SK-N-SH (cell line): ENCODE data around the gene HECTD4. TPM values are rescaled to one million over a fixed set of nuclear protein-coding genes. Genes with fewer than 3 reads are reported as not detected.

Experiments
- CTCF ChIA-PET: fragments of 300-600, 350-600 bp; formaldehyde crosslinking; extraction: SDS; loops from one replicate; lab custom pipeline; 2021; lab: Yijun Ruan, JAX
- POLR2A ChIA-PET: fragments of 350-600 bp; sonication (Branson Sonifier 250); formaldehyde crosslinking; extraction: SDS; loops from one replicate; lab custom pipeline; 2020; ENCODE audit warnings: antibody characterized with exemption, inconsistent platforms; lab: Yijun Ruan, JAX
- DNase-seq: peaks from one replicate; pipeline ENCODE4 v3.0.0; 2012
- H2AFZ ChIP-seq: fragments of 200-600 bp; sonication (generic); 2 replicates; pipeline ENCODE4 v1.8.1; 2016; ENCODE audit warnings: antibody characterized with exemption, mild to moderate bottlenecking, low read depth
- H3F3A ChIP-seq: fragments of 200-600 bp; sonication (generic); replicated peaks from 2 replicates; pipeline ENCODE3; 2016; ENCODE audit warnings: antibody characterized with exemption, mild to moderate bottlenecking; ENCODE audit not compliant: insufficient read depth
- H3K27ac ChIP-seq, 2 experiments: fragments of 200-500 bp in 1 of 2; fragments of 200-600 bp in 1 of 2; sonication (Bioruptor generic) in 1 of 2; sonication (generic), shearing (Covaris generic) in 1 of 2; 2 replicates each; pipeline versions ENCODE4 v1.5.1 to v1.6.1; 2014 to 2016; ENCODE audit warnings: low read depth in 2 of 2, inconsistent platforms in 1 of 2, low read length in 1 of 2, mild to moderate bottlenecking in 1 of 2, mixed read lengths in 1 of 2
- H3K27me3 ChIP-seq: fragments of 200-600 bp; sonication (generic), shearing (Covaris generic); 2 replicates; pipeline ENCODE4 v1.6.1; 2016; ENCODE audit warnings: mixed run types; ENCODE audit not compliant: insufficient read depth
- H3K36me3 ChIP-seq, 2 experiments: fragments of 200-500 bp in 1 of 2; fragments of 200-600 bp in 1 of 2; sonication (Bioruptor generic) in 1 of 2; sonication (generic) in 1 of 2; replicated peaks in 1 of 2; 2 replicates each; pipeline versions ENCODE3 to v1.5.1; 2014 to 2016; ENCODE audit warnings: low read length in 1 of 2, mild to moderate bottlenecking in 1 of 2; ENCODE audit not compliant: insufficient read depth in 2 of 2, control insufficient read depth in 1 of 2
- H3K4me1 ChIP-seq, 2 experiments: fragments of 200-500 bp in 1 of 2; fragments of 200-600 bp in 1 of 2; sonication (Bioruptor generic) in 1 of 2; sonication (generic), shearing (Covaris generic) in 1 of 2; 2 replicates each; pipeline versions ENCODE4 v1.5.1 to v1.6.1; 2014 to 2016; ENCODE audit warnings: low read depth in 1 of 2, low read length in 1 of 2, mixed run types in 1 of 2; ENCODE audit not compliant: insufficient read depth in 2 of 2, control insufficient read depth in 1 of 2
- H3K4me2 ChIP-seq: fragments of 200-600 bp; sonication (generic), shearing (Covaris generic); 2 replicates; pipeline ENCODE4 v1.6.1; 2017; ENCODE audit warnings: mixed run types
- H3K4me3 ChIP-seq, 2 experiments: fragments of 200-500 bp in 1 of 2; fragments of 200-600 bp in 1 of 2; sonication (Bioruptor generic) in 1 of 2; sonication (generic), shearing (Covaris generic) in 1 of 2; 2 replicates each; pipeline versions ENCODE4 v1.5.1 to v1.8.1; 2014 to 2016; ENCODE audit warnings: low read depth in 2 of 2, inconsistent platforms in 1 of 2, low read length in 1 of 2, mild to moderate bottlenecking in 1 of 2, mixed read lengths in 1 of 2, moderate library complexity in 1 of 2
- H3K79me2 ChIP-seq: fragments of 200-600 bp; sonication (generic); 2 replicates; pipeline ENCODE4 v1.8.1; 2017; ENCODE audit warnings: mild to moderate bottlenecking; ENCODE audit not compliant: insufficient read depth
- H3K9ac ChIP-seq: fragments of 200-600 bp; sonication (generic); 2 replicates; pipeline ENCODE4 v1.6.1; 2017; ENCODE audit warnings: mixed run types
- H3K9me2 ChIP-seq: fragments of 200-600 bp; sonication (generic); 2 replicates; pipeline ENCODE4 v1.6.1; 2017; ENCODE audit warnings: mixed run types
- H3K9me3 ChIP-seq: fragments of 200-600 bp; sonication (generic); 2 replicates; pipeline ENCODE4 v1.6.1; 2017; ENCODE audit warnings: mixed run types, mild to moderate bottlenecking, moderate library complexity
- H4K20me1 ChIP-seq: fragments of 200-600 bp; sonication (generic); 2 replicates; pipeline ENCODE4 v1.6.1; 2017; ENCODE audit warnings: mild to moderate bottlenecking, mixed run types; ENCODE audit not compliant: insufficient read depth
- CHD2 ChIP-seq: fragments of 150-350 bp; IDR thresholded peaks from 2 replicates; pipeline ENCODE4 v1.6.1; 2018; ENCODE audit warnings: low read length; ENCODE audit not compliant: partially characterized antibody
- ELF1 ChIP-seq: IDR thresholded peaks from 2 replicates; pipeline ENCODE4 v1.4.0; 2012
- EP300 ChIP-seq, 2 experiments: IDR thresholded peaks; 2 replicates each; pipeline versions ENCODE4 v1.4.0 to v1.6.1; 2012; ENCODE audit warnings: borderline replicate concordance in 1 of 2, low read depth in 1 of 2, low read length in 1 of 2
- FOXM1 ChIP-seq: IDR thresholded peaks from 2 replicates; pipeline ENCODE4 v1.4.0; 2012; ENCODE audit warnings: low read depth, mild to moderate bottlenecking
- GATA2 ChIP-seq: sonication (generic); formaldehyde crosslinking; IDR thresholded peaks from 2 replicates; pipeline ENCODE4 v1.5.0; 2020; ENCODE audit warnings: mild to moderate bottlenecking, missing genetic modification reagents
- MXI1 ChIP-seq: IDR thresholded peaks from 2 replicates; pipeline ENCODE4 v1.6.1; 2012; ENCODE audit warnings: mild to moderate bottlenecking, low read depth, low read length, improper control_type of control experiment
- NRF1 ChIP-seq: IDR thresholded peaks from 2 replicates; pipeline ENCODE4 v1.6.1; 2012; ENCODE audit warnings: low read depth, mild to moderate bottlenecking, low read length
- PBX3 ChIP-seq: IDR thresholded peaks from 2 replicates; pipeline ENCODE4; 2012
- POLR2AphosphoS5 ChIP-seq: IDR thresholded peaks from 2 replicates; pipeline ENCODE4 v1.6.1; 2012; ENCODE audit warnings: low read depth, low read length
- RCOR1 ChIP-seq: fragments of 150-350 bp; IDR thresholded peaks from 2 replicates; pipeline ENCODE4 v1.6.1; 2017; ENCODE audit warnings: antibody characterized with exemption, low read length
- REST ChIP-seq: IDR thresholded peaks from 2 replicates; pipeline ENCODE4 v1.6.1; 2012; ENCODE audit warnings: mild to moderate bottlenecking, low read depth, low read length, moderate library complexity
- RFX5 ChIP-seq: IDR thresholded peaks from 2 replicates; pipeline ENCODE4 v1.6.1; 2012; ENCODE audit warnings: mild to moderate bottlenecking, improper control_type of control experiment, low read length
- SIN3A ChIP-seq: IDR thresholded peaks from 2 replicates; pipeline ENCODE4 v1.6.1; 2012; ENCODE audit warnings: low read depth, mild to moderate bottlenecking, low read length, moderate library complexity, borderline replicate concordance
- YY1 ChIP-seq: IDR thresholded peaks from 2 replicates; pipeline ENCODE4 v1.4.0; 2012; ENCODE audit warnings: low read depth, mild to moderate bottlenecking
- WGBS: methylation state at CpG from one replicate; pipeline ENCODE4 v1.1.6; 2017; ENCODE audit warnings: low lambda C conversion rate; 5-methylcytosine and 5-hydroxymethylcytosine counted together
- polyA plus RNA-seq, 3 experiments: library from polyadenylated mRNA; depleted of rRNA; stranded (reverse); fragments of >200 nt; gene quantifications; 2 replicates each; pipeline ENCODE4 v1.2.3, GENCODE V29; 2012

The HECTD4 gene
- polyA plus RNA-seq, 1 of the 3 experiments (the other 2 are of a cell fraction), result 14.6 TPM

GRCh38 chr12:112131686-112132085 lies 250.5 kb downstream of the HECTD4 start:
- 90% methylated on average over 1 of the region's 1 CpG for WGBS
- no peaks in the 10 kb centered on the region for H3K9me2 ChIP-seq
- ChIA-PET CTCF (interaction anchor here (0.6 kb wide), 1 partner anchor 287 kb away, joined by 3 read pairs; no protein-coding TSS in a partner anchor), POLR2A (no interaction called here)
- H3K27ac ChIP-seq, result 0 out of 4 replicates have a peak overlapping the region, but pooled peaks of 1 of the 2 experiments have one; percentile 65
- TF ChIP-seq ELF1 (no peak), GATA2 (CRISPR knock-in tag) (no peak), RFX5 (no peak), PBX3 (no peak), POLR2AphosphoS5 (no peak), REST (no peak), FOXM1 (no peak), EP300 (IDR thresholded peaks at IDR 0.05; ENCODE audit: borderline replicate concordance in 1 of 2, low read depth in 1 of 2, low read length in 1 of 2) (no peak), SIN3A (no peak), RCOR1 (no peak), NRF1 (no peak)
- no peak overlapping the region for H3K4me2 ChIP-seq
- no peak overlapping the region for H3K9ac ChIP-seq
- H2AFZ ChIP-seq, result no peak overlapping the region; the same call in 1 of the 2 replicates
- peaks cover 10 to 32% of the 10 kb centered on the region in 2 experiments for H3K36me3 ChIP-seq
- DNase-seq, result no peak
- no peaks in the 10 kb centered on the region for H4K20me1 ChIP-seq
- H3K4me3 ChIP-seq, result no peak overlapping the region
- no peaks in the 10 kb centered on the region for H3K27me3 ChIP-seq
- peaks cover 0 to 15% of the 10 kb centered on the region in 2 experiments; a peak in 3 of 4 replicates for H3K4me1 ChIP-seq
- peaks cover 48% of the 10 kb centered on the region for H3K79me2 ChIP-seq
- H3F3A ChIP-seq, result peaks cover 3% of the 10 kb centered on the region
- no peaks in the 10 kb centered on the region for H3K9me3 ChIP-seq

DNA sequence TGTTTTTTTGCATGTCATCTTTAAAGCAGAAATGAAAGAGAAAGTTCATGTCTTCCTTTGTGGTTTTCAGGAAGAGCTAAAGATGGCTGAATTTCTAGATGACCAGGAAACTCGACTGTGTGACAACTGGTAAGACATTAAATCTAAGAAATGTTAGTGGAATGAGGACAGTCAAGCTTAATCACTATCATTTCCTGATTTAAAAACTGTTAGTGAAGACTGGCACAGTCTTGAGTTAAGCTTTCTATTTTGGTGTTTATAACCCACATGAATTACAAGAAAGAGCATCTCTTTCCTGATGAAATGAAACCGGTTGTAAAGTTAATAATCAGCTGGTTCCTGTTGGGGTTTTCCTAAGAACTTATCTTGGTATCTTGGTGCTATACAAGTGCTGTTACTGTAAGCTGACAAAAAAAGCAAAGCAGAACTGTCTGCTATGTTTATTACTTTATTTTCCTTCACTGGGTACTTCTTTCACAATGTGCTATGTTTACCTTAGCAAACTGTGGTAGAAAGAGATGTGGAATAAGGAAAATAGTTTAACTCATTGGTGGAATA lies 251.7 kb downstream of the HECTD4 start:
- no peak for DNase-seq
- peaks cover 4 to 15% of the 10 kb centered on the region in 2 experiments; a peak in 3 of 4 replicates for H3K4me1 ChIP-seq
- ChIA-PET POLR2A (no interaction called here), CTCF (no interaction called here)
- 7% methylated on average over 2 of the region's 2 CpGs for WGBS
- H3K9me3 ChIP-seq, result no peaks in the 10 kb centered on the region
- peak overlapping the region; percentile 55 for H2AFZ ChIP-seq
- peak overlapping the region; percentile 17 to 65; a peak in 2 of 4 replicates for H3K27ac ChIP-seq
- H3K27me3 ChIP-seq, result no peaks in the 10 kb centered on the region
- H3K36me3 ChIP-seq, result peaks cover 10 to 30% of the 10 kb centered on the region in 2 experiments
- H3K9ac ChIP-seq, result peak overlapping the region; percentile 46; the same call in 1 of the 2 replicates
- peak; percentile 47; the same call in 1 of the 2 replicates for TF ChIP-seq YY1
- no peak for TF ChIP-seq CHD2
- TF ChIP-seq MXI1, result no peak
- peak overlapping the region in 1 of 2 experiments; percentile 12; a peak in 2 of 4 replicates for H3K4me3 ChIP-seq
- peak overlapping the region; percentile 66 for H3K4me2 ChIP-seq
- H3K9me2 ChIP-seq, result no peaks in the 10 kb centered on the region
- H3K79me2 ChIP-seq, result peaks cover 58% of the 10 kb centered on the region
- H4K20me1 ChIP-seq, result no peaks in the 10 kb centered on the region
- H3F3A ChIP-seq, result peaks cover 9% of the 10 kb centered on the region
